IMR-90 (cell line): ENCODE data around the gene ARAP2. TPM values are rescaled to one million over a fixed set of nuclear protein-coding genes. Genes with fewer than 3 reads are reported as not detected.

Experiments used
- ATAC-seq: fragments of 200-7000 bp; cut with Tn5 transposase; 2 replicates; pipeline ENCODE4 v1.9.1; 2020; ENCODE audit warnings: low read depth, mild to moderate bottlenecking, moderate library complexity
- BruUV-seq: library from RNA; stranded (reverse); fragments of 400-500 nt; replicated peaks from 2 replicates; lab custom pipeline; 2021; lab: Mats Ljungman, UMichigan
- CTCF ChIA-PET: fragments of 300-600 bp; formaldehyde crosslinking; extraction: SDS; loops from one replicate; lab custom pipeline; 2021; ENCODE audit warnings: antibody characterized with exemption; lab: Yijun Ruan, JAX
- POLR2A ChIA-PET: fragments of 300-600 bp; sonication (Branson Sonifier 250); formaldehyde crosslinking; loops from one replicate; lab custom pipeline; 2022; ENCODE audit warnings: antibody characterized with exemption; ENCODE audit not compliant: unreplicated experiment; lab: Charles Lee
- DNase-seq: peaks from one replicate; pipeline ENCODE4 v3.0.0; 2013
- H2AFZ ChIP-seq: replicated peaks from 2 replicates; pipeline ENCODE3; 2013; ENCODE audit warnings: low read length, mild to moderate bottlenecking; ENCODE audit not compliant: poor library complexity
- H2AK5ac ChIP-seq: 2 replicates; pipeline ENCODE4 v1.6.1; 2013; ENCODE audit warnings: low read depth, low read length, inconsistent platforms
- H2AK9ac ChIP-seq: replicated peaks from 2 replicates; pipeline ENCODE3; 2013; ENCODE audit warnings: mild to moderate bottlenecking, low read depth, low read length, moderate library complexity; ENCODE audit not compliant: poor library complexity
- H2BK120ac ChIP-seq: 2 replicates; pipeline ENCODE4 v1.6.1; 2013; ENCODE audit warnings: low read depth, low read length, inconsistent platforms
- H2BK15ac ChIP-seq: 3 replicates; pipeline ENCODE4 v1.6.1; 2013; ENCODE audit warnings: low read depth, low read length, inconsistent platforms
- H2BK20ac ChIP-seq: 2 replicates; pipeline ENCODE4 v1.6.1; 2013; ENCODE audit warnings: low read depth, mild to moderate bottlenecking, inconsistent platforms, low read length, moderate library complexity
- H2BK5ac ChIP-seq: 2 replicates; pipeline ENCODE4 v1.6.1; 2013; ENCODE audit warnings: mild to moderate bottlenecking, low read depth, low read length, inconsistent platforms; ENCODE audit not compliant: poor library complexity, severe bottlenecking
- H3K14ac ChIP-seq: replicated peaks from 2 replicates; pipeline ENCODE4 v1.6.1; 2013; ENCODE audit warnings: low read depth, low read length, inconsistent platforms
- H3K18ac ChIP-seq: 2 replicates; pipeline ENCODE4 v1.6.1; 2013; ENCODE audit warnings: low read depth, low read length, control low read depth
- H3K23ac ChIP-seq: 2 replicates; pipeline ENCODE4 v1.6.1; 2013; ENCODE audit warnings: low read depth, low read length, inconsistent platforms
- H3K27ac ChIP-seq: 2 replicates; pipeline ENCODE4 v1.5.1; 2013; ENCODE audit warnings: mild to moderate bottlenecking, control low read depth, low read length; ENCODE audit not compliant: insufficient read depth
- H3K27me3 ChIP-seq: 2 replicates; pipeline ENCODE4 v1.6.1; 2013; ENCODE audit warnings: low read length; ENCODE audit not compliant: control insufficient read depth, insufficient read depth
- H3K36me3 ChIP-seq: 2 replicates; pipeline ENCODE4 v1.6.1; 2013; ENCODE audit warnings: low read length, mixed read lengths; ENCODE audit not compliant: control insufficient read depth, insufficient read depth
- H3K4ac ChIP-seq: 2 replicates; pipeline ENCODE4 v1.6.1; 2013; ENCODE audit warnings: low read depth, low read length, inconsistent platforms
- H3K4me1 ChIP-seq: 2 replicates; pipeline ENCODE4 v1.6.1; 2013; ENCODE audit warnings: low read length, mixed read lengths; ENCODE audit not compliant: control insufficient read depth, insufficient read depth
- H3K4me2 ChIP-seq: 2 replicates; pipeline ENCODE4 v1.6.1; 2013; ENCODE audit warnings: low read depth, mild to moderate bottlenecking, control low read depth, low read length, moderate library complexity
- H3K4me3 ChIP-seq: 2 replicates; pipeline ENCODE4 v1.5.1; 2013; ENCODE audit warnings: low read depth, mild to moderate bottlenecking, control low read depth, low read length, moderate library complexity; ENCODE audit not compliant: insufficient read depth
- H3K56ac ChIP-seq: 2 replicates; pipeline ENCODE4 v1.6.1; 2013; ENCODE audit warnings: low read length, inconsistent platforms; ENCODE audit not compliant: insufficient read depth; ENCODE audit errors: extremely low read depth
- H3K79me1 ChIP-seq, 2 experiments: 2 replicates each; pipeline ENCODE4 v1.6.1; 2013; ENCODE audit warnings: low read length in 2 of 2, inconsistent platforms in 1 of 2, low read depth in 1 of 2
- H3K9ac ChIP-seq: 2 replicates; pipeline ENCODE4 v1.6.1; 2013; ENCODE audit warnings: low read depth, low read length, control low read depth
- H3K9me1 ChIP-seq: 2 replicates; pipeline ENCODE4 v1.6.1; 2013; ENCODE audit warnings: low read length, inconsistent platforms; ENCODE audit not compliant: insufficient read depth
- H3K9me3 ChIP-seq: 2 replicates; pipeline ENCODE4 v1.6.1; 2013; ENCODE audit warnings: low read length; ENCODE audit not compliant: control insufficient read depth, insufficient read depth
- H4K20me1 ChIP-seq: 2 replicates; pipeline ENCODE4 v1.6.1; 2013; ENCODE audit warnings: low read length, inconsistent platforms; ENCODE audit not compliant: insufficient read depth
- H4K5ac ChIP-seq: 2 replicates; pipeline ENCODE4 v1.6.1; 2013; ENCODE audit warnings: mild to moderate bottlenecking, low read depth, low read length, control low read depth
- H4K8ac ChIP-seq, 2 experiments: 2 replicates each; pipeline ENCODE4 v1.6.1; 2013; ENCODE audit warnings: low read depth in 2 of 2, low read length in 2 of 2, control low read depth in 1 of 2, inconsistent platforms in 1 of 2
- H4K91ac ChIP-seq: 2 replicates; pipeline ENCODE4 v1.6.1; 2013; ENCODE audit warnings: low read depth, low read length, inconsistent platforms; ENCODE audit not compliant: insufficient read depth
- BHLHE40 ChIP-seq: fragments of 150-350 bp; IDR thresholded peaks from 2 replicates; pipeline ENCODE4 v1.6.1; 2016; ENCODE audit warnings: mild to moderate bottlenecking, low read depth, low read length
- CEBPB ChIP-seq: IDR thresholded peaks from 2 replicates; pipeline ENCODE4 v1.6.1; 2012; ENCODE audit warnings: low read depth, low read length, improper control_type of control experiment
- CHD1 ChIP-seq: IDR thresholded peaks from 2 replicates; pipeline ENCODE4 v1.6.1; 2012; ENCODE audit warnings: low read depth, low read length, improper control_type of control experiment
- CTCF ChIP-seq: conservative IDR thresholded peaks from 2 replicates; pipeline ENCODE4 v1.5.1; 2012; ENCODE audit warnings: mild to moderate bottlenecking, low read depth, low read length, improper control_type of control experiment
- ELK1 ChIP-seq: fragments of 150-350 bp; IDR thresholded peaks from 2 replicates; pipeline ENCODE4 v1.6.1; 2016; ENCODE audit warnings: low read depth, mild to moderate bottlenecking, low read length, moderate library complexity, borderline replicate concordance
- FOS ChIP-seq: fragments of 150-350 bp; IDR thresholded peaks from 2 replicates; pipeline ENCODE4 v1.6.1; 2016; ENCODE audit warnings: low read depth, low read length
- MAFK ChIP-seq: IDR thresholded peaks from 2 replicates; pipeline ENCODE4 v1.6.1; 2012; ENCODE audit warnings: low read depth, low read length, improper control_type of control experiment
- MAZ ChIP-seq: IDR thresholded peaks from 2 replicates; pipeline ENCODE4 v1.6.1; 2012; ENCODE audit warnings: low read depth, mild to moderate bottlenecking, low read length, improper control_type of control experiment, moderate library complexity, borderline replicate concordance
- MXI1 ChIP-seq: IDR thresholded peaks from 2 replicates; pipeline ENCODE4 v1.6.1; 2012; ENCODE audit warnings: low read depth, mild to moderate bottlenecking, low read length, moderate library complexity, borderline replicate concordance
- NFE2L2 ChIP-seq: fragments of 150-350 bp; IDR thresholded peaks from 2 replicates; pipeline ENCODE4 v1.6.1; 2016; ENCODE audit warnings: low read depth, mild to moderate bottlenecking, low read length
- POLR2A ChIP-seq: IDR thresholded peaks from 2 replicates; pipeline ENCODE4 v1.6.1; 2012; ENCODE audit warnings: mild to moderate bottlenecking, low read depth, low read length
- RAD21 ChIP-seq: IDR thresholded peaks from 2 replicates; pipeline ENCODE4 v1.6.1; 2012; ENCODE audit warnings: low read length, improper control_type of control experiment
- RCOR1 ChIP-seq: IDR thresholded peaks from 2 replicates; pipeline ENCODE4 v1.6.1; 2012; ENCODE audit warnings: mild to moderate bottlenecking, low read length, improper control_type of control experiment; ENCODE audit not compliant: insufficient replicate concordance
- RFX5 ChIP-seq: IDR thresholded peaks from 2 replicates; pipeline ENCODE4 v1.8.0; 2012; ENCODE audit warnings: low read depth, mild to moderate bottlenecking, low read length, moderate library complexity
- SMC3 ChIP-seq: fragments of 150-350 bp; IDR thresholded peaks from 2 replicates; pipeline ENCODE4 v1.6.1; 2016; ENCODE audit warnings: low read depth, mild to moderate bottlenecking, antibody characterized with exemption, low read length, moderate library complexity
- USF2 ChIP-seq: fragments of 150-350 bp; IDR thresholded peaks from 2 replicates; pipeline ENCODE4 v1.6.1; 2017; ENCODE audit warnings: mild to moderate bottlenecking, antibody characterized with exemption, low read length, low read depth
- WGBS, 2 experiments: methylation state at CpG; one replicate each; pipeline versions ENCODE4 v1.1.5 to v1.1.7; 2013; ENCODE audit warnings: missing lambda C conversion rate in 2 of 2; ENCODE audit not compliant: insufficient read length in 1 of 2; ENCODE audit errors: extremely low coverage in 2 of 2; 5-methylcytosine and 5-hydroxymethylcytosine counted together
- dilution Hi-C: fragments of 300-500 bp; cut with HindIII; formaldehyde crosslinking; loops from one replicate; pipeline ENCODE4 v1.14.3; 2018; ENCODE audit warnings: low sequenced_read_pairs; ENCODE audit not compliant: unreplicated experiment
- in situ Hi-C: fragments of 300-500 bp; cut with MboI; formaldehyde crosslinking; loops from 3 replicates; pipeline ENCODE4 v1.14.3; 2019; ENCODE audit warnings: low sequenced_read_pairs, inconsistent platforms, mixed read lengths
- intact Hi-C: fragments of 100-400 bp; cut with micrococcal nuclease; formaldehyde crosslinking; loops from 2 replicates; pipeline ENCODE4 v1.10.0; 2022
- polyA plus RNA-seq, 3 experiments: library from polyadenylated mRNA; depleted of rRNA; stranded (reverse); fragments of >200 nt; gene quantifications; 2 replicates each; pipeline ENCODE4 v1.2.3, GENCODE V29; 2012; ENCODE audit warnings: low replicate concordance in 1 of 3
- total RNA-seq: library from RNA; depleted of rRNA; stranded (reverse); fragments of >200 nt; gene quantifications from 2 replicates; pipeline ENCODE4 v1.2.3, GENCODE V29; 2012

The ARAP2 gene
- total and polyA plus RNA-seq, 2 of the 4 experiments (the other 2 are of a cell fraction), result 0.32 to 1.8 TPM

GRCh38 chr4:36278789-36279188 is 34.5 kb upstream of the ARAP2 start:
- POLR2A ChIA-PET, result no interaction called here
- Histone ChIP-seq H4K5ac (no peak overlapping the region), H3K36me3 (no peaks in the 10 kb centered on the region), H3K4ac (no peak overlapping the region), H3K79me1 (no peaks in the 10 kb centered on the region), H4K20me1 (no peaks in the 10 kb centered on the region), H4K91ac (no peak overlapping the region), H2AK9ac (no peak overlapping the region), H3K14ac (no peak overlapping the region), H3K9me1 (no peaks in the 10 kb centered on the region), H2BK120ac (no peak overlapping the region), H3K27me3 (no peaks in the 10 kb centered on the region), H3K4me2 (no peak overlapping the region), H2AK5ac (no peak overlapping the region), H3K27ac (no peak overlapping the region), H2AFZ (no peak overlapping the region), H2BK5ac (no peak overlapping the region), H3K4me1 (no peaks in the 10 kb centered on the region), H3K9me3 (no peaks in the 10 kb centered on the region), H3K4me3 (no peak overlapping the region), H2BK15ac (no peak overlapping the region), H3K9ac (no peak overlapping the region), H4K8ac (no peak overlapping the region), H3K23ac (no peak overlapping the region), H2BK20ac (no peak overlapping the region), H3K56ac (no peak overlapping the region), H3K18ac (no peak overlapping the region)
- CTCF ChIA-PET, result no interaction called here
- no TSS peak for BruUV-seq
- dilution Hi-C loops (no loop called here), in situ Hi-C loops (no loop called here), intact Hi-C loops (no loop called here)
- ATAC-seq (no peak), DNase-seq (no peak)
- no peak for TF ChIP-seq NFE2L2
- TF ChIP-seq CTCF, result no peak
- TF ChIP-seq BHLHE40, result no peak
- no peak for TF ChIP-seq MAFK
- TF ChIP-seq ELK1, result no peak
- no peak for TF ChIP-seq MXI1
- no peak for TF ChIP-seq CEBPB
- no peak for TF ChIP-seq SMC3
- no peak for TF ChIP-seq USF2
- no peak for TF ChIP-seq RAD21
- no peak for TF ChIP-seq POLR2A
- TF ChIP-seq FOS, result no peak
- TF ChIP-seq RCOR1, result no peak
- TF ChIP-seq MAZ, result no peak
- TF ChIP-seq RFX5, result no peak
- no peak for TF ChIP-seq CHD1
- WGBS, 2 experiments, result no CpG with 5 or more reads among the region's 2 CpGs
